OCI-LY1 (cell line): ENCODE data around the gene TBC1D10A.

Experiments
- EZH2 ChIP-seq: fragments of 200-600 bp; sonication (generic), shearing (Covaris generic); IDR thresholded peaks from 2 replicates; pipeline ENCODE4 v1.8.0; 2017; ENCODE audit warnings: borderline replicate concordance, mixed run types, mild to moderate bottlenecking, antibody characterized with exemption, low read length, moderate library complexity, mixed read lengths
- TF ChIP-seq, protein P1 (sequence below): fragments of 200-600 bp; sonication (generic), shearing (Covaris generic); IDR thresholded peaks from 2 replicates; pipeline ENCODE4 v1.5.1; 2017; ENCODE audit warnings: mild to moderate bottlenecking, antibody characterized with exemption, low read length, moderate library complexity, mixed read lengths

DNA sequence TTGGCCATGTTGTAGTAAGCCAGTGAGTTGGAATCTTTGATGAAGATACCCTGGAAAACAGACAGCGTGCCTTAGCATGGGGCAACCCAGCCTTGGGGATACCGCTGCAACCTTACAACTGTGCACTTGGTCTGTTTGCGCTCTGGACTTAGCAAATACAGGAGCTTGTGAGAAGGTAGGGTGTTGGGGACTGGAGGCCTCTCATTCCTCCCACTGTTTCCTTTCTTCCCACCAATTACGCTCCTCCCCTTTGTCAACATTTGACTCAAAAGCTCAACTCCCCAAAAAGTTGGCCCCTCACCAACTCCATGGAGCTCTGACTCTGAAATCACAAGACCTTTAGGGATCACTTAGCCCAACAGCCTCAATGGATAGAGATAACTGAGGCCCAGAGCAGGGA is 7.9 kb upstream of the TBC1D10A start:
- TF ChIP-seq, protein P1, sequence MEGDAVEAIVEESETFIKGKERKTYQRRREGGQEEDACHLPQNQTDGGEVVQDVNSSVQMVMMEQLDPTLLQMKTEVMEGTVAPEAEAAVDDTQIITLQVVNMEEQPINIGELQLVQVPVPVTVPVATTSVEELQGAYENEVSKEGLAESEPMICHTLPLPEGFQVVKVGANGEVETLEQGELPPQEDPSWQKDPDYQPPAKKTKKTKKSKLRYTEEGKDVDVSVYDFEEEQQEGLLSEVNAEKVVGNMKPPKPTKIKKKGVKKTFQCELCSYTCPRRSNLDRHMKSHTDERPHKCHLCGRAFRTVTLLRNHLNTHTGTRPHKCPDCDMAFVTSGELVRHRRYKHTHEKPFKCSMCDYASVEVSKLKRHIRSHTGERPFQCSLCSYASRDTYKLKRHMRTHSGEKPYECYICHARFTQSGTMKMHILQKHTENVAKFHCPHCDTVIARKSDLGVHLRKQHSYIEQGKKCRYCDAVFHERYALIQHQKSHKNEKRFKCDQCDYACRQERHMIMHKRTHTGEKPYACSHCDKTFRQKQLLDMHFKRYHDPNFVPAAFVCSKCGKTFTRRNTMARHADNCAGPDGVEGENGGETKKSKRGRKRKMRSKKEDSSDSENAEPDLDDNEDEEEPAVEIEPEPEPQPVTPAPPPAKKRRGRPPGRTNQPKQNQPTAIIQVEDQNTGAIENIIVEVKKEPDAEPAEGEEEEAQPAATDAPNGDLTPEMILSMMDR: no peak
- no peak for TF ChIP-seq EZH2
